Measurements from ENCODE around the gene TRIM25. TPM values are rescaled to one million over a fixed set of nuclear protein-coding genes. Genes with fewer than 3 reads are reported as not detected.
A peak's percentile ranks its signal among the peaks of the same experiment; 100 is the strongest.

TRIM25 gene
- total and polyA plus RNA-seq, 2 of the 8 experiments (the other 6 are each of a cell fraction or from before 2014, with no cell fraction given): 16.6 to 38.9 TPM

- Histone ChIP-seq H3K23ac (ENCODE audit: insufficient read length) (no peak within 1 kb of the TSS), H4K5ac (ENCODE audit: insufficient read length, low read depth, low read length) (peak within 1 kb of the TSS; percentile 93), H3K27me3 (replicated peaks in 1 of 4; ENCODE audit: control insufficient read depth in 3 of 4, extremely low read depth in 1 of 4, insufficient read depth in 3 of 4, low read length in 3 of 4) (no peaks in the 10 kb centered on the region), H2AFZ (ENCODE audit: low read length) (peak within 1 kb of the TSS; percentile 47; the same call in 1 of the 2 replicates), H2BK12ac (ENCODE audit: low read depth, low read length) (peak within 1 kb of the TSS; percentile 98; the same call in 1 of the 2 replicates), H4K91ac (replicated peaks; ENCODE audit: insufficient read length, low read length) (peak within 1 kb of the TSS; percentile 94), H3K79me2 (ENCODE audit: control insufficient read depth in 1 of 2, insufficient read depth in 2 of 2, low read length in 2 of 2) (peaks cover 5 to 33% of the 10 kb centered on the region in 2 experiments; a peak in 3 of 4 replicates), H3K23me2 (ENCODE audit: low read depth, low read length) (no peaks in the 10 kb centered on the region), H4K8ac (ENCODE audit: extremely low read depth, insufficient read depth, low read length) (peak within 1 kb of the TSS; percentile 98), H2BK120ac (replicated peaks; ENCODE audit: low read depth, low read length) (no peak within 1 kb of the TSS), H3K79me1 (ENCODE audit: low read depth, low read length) (peaks cover 3% of the 10 kb centered on the region; the same call in 1 of the 2 replicates), H3K56ac (replicated peaks; ENCODE audit: insufficient read length, low read depth, low read length) (peak within 1 kb of the TSS; percentile 95), H3K9ac (replicated peaks in 1 of 4; ENCODE audit: extremely low read depth in 1 of 4, low read depth in 3 of 4, low read length in 3 of 4) (peak within 1 kb of the TSS; percentile 76 to 99 (median 94)), H3K36me3 (ENCODE audit: control insufficient read depth in 2 of 4, insufficient read depth in 4 of 4, low read length in 3 of 4) (no peaks in the 10 kb centered on the region), H2BK15ac (ENCODE audit: low read length) (no peak within 1 kb of the TSS; the same call in 1 of the 2 replicates), H3K4ac (replicated peaks; ENCODE audit: insufficient read length, low read depth, low read length) (peak within 1 kb of the TSS; percentile 75), H2BK20ac (ENCODE audit: low read length) (no peak within 1 kb of the TSS), H3K4me1 (replicated peaks in 1 of 4; ENCODE audit: control insufficient read depth in 3 of 4, insufficient read depth in 4 of 4, low read length in 3 of 4) (no peaks in the 10 kb centered on the region; a peak in 1 of 7 replicates), H3K4me3 (ENCODE audit: extremely low read depth in 1 of 4, insufficient read depth in 2 of 4, low read depth in 3 of 4, low read length in 4 of 4) (peak within 1 kb of the TSS; percentile 55 to 88 (median 70)), H3K4me2 (ENCODE audit: insufficient read depth in 1 of 2, low read depth in 2 of 2, low read length in 2 of 2) (peak within 1 kb of the TSS; percentile 20 to 53; a peak in 3 of 4 replicates), H3K9me3 (ENCODE audit: insufficient read depth in 2 of 2, low read depth in 1 of 2, low read length in 1 of 2) (no peaks in the 10 kb centered on the region), H4K20me1 (replicated peaks in 1 of 2; ENCODE audit: control insufficient read depth in 1 of 2, insufficient read depth in 2 of 2, low read length in 2 of 2) (no peaks in the 10 kb centered on the region), H3K18ac (ENCODE audit: extremely low read depth, low read length) (peak within 1 kb of the TSS; percentile 95), H3K27ac (ENCODE audit: low read depth, low read length) (peak within 1 kb of the TSS; percentile 96), H2BK5ac (ENCODE audit: low read depth, low read length) (peak within 1 kb of the TSS; percentile 96), H2AK5ac (ENCODE audit: low read depth, low read length) (no peak within 1 kb of the TSS), H3K14ac (ENCODE audit: insufficient read length) (no peak within 1 kb of the TSS)
- FAIRE-seq: no peak
- peak; percentile 82 to 99 for DNase-seq (ENCODE audit: low read depth in 1 of 2, low spot score in 2 of 2)
- WGBS, 2 experiments (ENCODE audit: extremely low coverage in 1 of 2, insufficient coverage in 1 of 2, insufficient read length in 1 of 2, insufficient replicate concordance in 2 of 2, low coverage in 1 of 2, low lambda C conversion rate in 2 of 2, missing lambda C conversion rate in 1 of 2): 8% methylated on average over 49 of the region's 59 CpGs; no CpG with 5 or more reads in 1 of the 2 experiments
- ChIA-PET CTCF (ENCODE audit: partially characterized antibody) (interaction anchor here (0.5 to 1.3 kb wide), 8 partner anchors 14 to 1277 kb away, joined by 3 to 4 read pairs (median 3); no protein-coding TSS in a partner anchor), POLR2A (ENCODE audit: partially characterized antibody) (interaction anchor here (0.6 to 1.0 kb wide), 5 partner anchors 9 to 1699 kb away, joined by 3 to 5 read pairs (median 4); partner anchors contain the start of gene SCPEP1)
- no peak for TF ChIP-seq JUND (IDR thresholded peaks at IDR 0.05; ENCODE audit: low read length)
- TF ChIP-seq POU5F1 (IDR thresholded peaks at IDR 0.05; ENCODE audit: low read depth, low read length): no peak
- no peak for TF ChIP-seq SUZ12 (IDR thresholded peaks at IDR 0.05; ENCODE audit: low read length)
- peak; percentile 93 for TF ChIP-seq POLR2AphosphoS5 (IDR thresholded peaks at IDR 0.05; ENCODE audit: low read depth, low read length)
- peak; percentile 32; the same call in 1 of the 2 replicates for TF ChIP-seq CREB1 (IDR thresholded peaks at IDR 0.05)
- peak; percentile 98 for TF ChIP-seq PHF8 (conservative IDR thresholded peaks at IDR 0.05; ENCODE audit: low read depth, low read length)
- TF ChIP-seq HDAC2 (IDR thresholded peaks at IDR 0.05; ENCODE audit: borderline replicate concordance in 1 of 2, low read depth in 2 of 2, low read length in 2 of 2): 0 out of 4 replicates have a peak, but pooled peaks of 1 of the 2 experiments have one; percentile 42
- no peak for TF ChIP-seq CHD2 (IDR thresholded peaks at IDR 0.05; ENCODE audit: low read length)
- TF ChIP-seq ATF2 (IDR thresholded peaks at IDR 0.05; ENCODE audit: low read length): 0 out of 2 replicates have a peak, but pooled peaks have one; percentile 58
Measured at GRCh38 chr17:56960596-56961538, 47.0 kb upstream of the TRIM25 start, which contains the start of gene COIL. TSS of gene COIL (minus strand) at chr17:56961050. CDS start at chr17:56961019, 31 bp downstream.

Data from H1 (cell line).